Peyer's patch (tissue), 4 donors: ENCODE results near the gene PRPF38A.

Source experiments
- POLR2A ChIP-seq, 2 donors: fragments of 450-650 bp; IDR thresholded peaks; one replicate each; pipeline ENCODE4 v1.5.1; 2017; ENCODE audit warnings: antibody characterized with exemption in 2 of 2, mild to moderate bottlenecking in 2 of 2, moderate library complexity in 2 of 2
- TF ChIP-seq, protein P1 (sequence below), 6 experiments: fragments of 450-650 bp in 4 of 6; fragments of 200-600 bp in 2 of 6; sonication (generic) in 1 of 6; IDR thresholded peaks; one replicate each; pipeline ENCODE4 v1.5.1; 2017 to 2019; ENCODE audit warnings: antibody characterized with exemption in 6 of 6, mild to moderate bottlenecking in 3 of 6, moderate library complexity in 1 of 6

GRCh38 chr1:52460694-52461093 lies 56.3 kb downstream of the PRPF38A start:
- TF ChIP-seq POLR2A (IDR thresholded peaks at IDR 0.05) = no peak
- TF ChIP-seq, protein P1, sequence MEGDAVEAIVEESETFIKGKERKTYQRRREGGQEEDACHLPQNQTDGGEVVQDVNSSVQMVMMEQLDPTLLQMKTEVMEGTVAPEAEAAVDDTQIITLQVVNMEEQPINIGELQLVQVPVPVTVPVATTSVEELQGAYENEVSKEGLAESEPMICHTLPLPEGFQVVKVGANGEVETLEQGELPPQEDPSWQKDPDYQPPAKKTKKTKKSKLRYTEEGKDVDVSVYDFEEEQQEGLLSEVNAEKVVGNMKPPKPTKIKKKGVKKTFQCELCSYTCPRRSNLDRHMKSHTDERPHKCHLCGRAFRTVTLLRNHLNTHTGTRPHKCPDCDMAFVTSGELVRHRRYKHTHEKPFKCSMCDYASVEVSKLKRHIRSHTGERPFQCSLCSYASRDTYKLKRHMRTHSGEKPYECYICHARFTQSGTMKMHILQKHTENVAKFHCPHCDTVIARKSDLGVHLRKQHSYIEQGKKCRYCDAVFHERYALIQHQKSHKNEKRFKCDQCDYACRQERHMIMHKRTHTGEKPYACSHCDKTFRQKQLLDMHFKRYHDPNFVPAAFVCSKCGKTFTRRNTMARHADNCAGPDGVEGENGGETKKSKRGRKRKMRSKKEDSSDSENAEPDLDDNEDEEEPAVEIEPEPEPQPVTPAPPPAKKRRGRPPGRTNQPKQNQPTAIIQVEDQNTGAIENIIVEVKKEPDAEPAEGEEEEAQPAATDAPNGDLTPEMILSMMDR (IDR thresholded peaks at IDR 0.05) = no peak
